HEK293 (cell line): ENCODE measurements around the gene MAPK11.

ENCODE experiments used
- CTCF ChIA-PET: fragments of 350-600 bp; formaldehyde crosslinking; extraction: SDS; loops from one replicate; lab custom pipeline; 2021; ENCODE audit warnings: antibody characterized with exemption; lab: Yijun Ruan, JAX
- POLR2A ChIA-PET: fragments of 300-600 bp; formaldehyde crosslinking; extraction: SDS; loops from one replicate; lab custom pipeline; 2020; ENCODE audit warnings: antibody characterized with exemption, inconsistent platforms; lab: Yijun Ruan, JAX
- H3K27ac ChIP-seq: fragments of 200-500 bp; sonication (Bioruptor generic); 2 replicates; pipeline ENCODE4 v1.5.1; 2014; ENCODE audit warnings: low read depth, low read length, control low read depth, inconsistent platforms; ENCODE audit errors: extremely low read depth
- H3K36me3 ChIP-seq, 2 experiments: fragments of 200-500 bp in 1 of 2; sonication (Bioruptor generic) in 1 of 2; 1 replicate in 1 of 2; 2 replicates in 1 of 2; pipeline ENCODE4 v1.5.1; 2014 to 2017; ENCODE audit warnings: inconsistent platforms in 2 of 2, low read length in 2 of 2; ENCODE audit not compliant: control insufficient read depth in 2 of 2, insufficient read depth in 1 of 2
- H3K4me1 ChIP-seq: fragments of 200-500 bp; sonication (Bioruptor generic); 2 replicates; pipeline ENCODE4 v1.5.1; 2014; ENCODE audit warnings: mild to moderate bottlenecking, low read length, inconsistent platforms; ENCODE audit not compliant: control insufficient read depth, insufficient read depth
- H3K4me3 ChIP-seq: 2 replicates; pipeline ENCODE4 v1.5.1; 2011; ENCODE audit warnings: low read depth, mild to moderate bottlenecking, control low read depth, low read length, moderate library complexity
- H3K9me3 ChIP-seq: fragments of 200-500 bp; sonication (Bioruptor generic); 2 replicates; pipeline ENCODE4 v1.5.1; 2014; ENCODE audit warnings: low read depth, low read length, inconsistent platforms; ENCODE audit not compliant: control insufficient read depth, insufficient read depth
- GLIS1 ChIP-seq: fragments of 450-650 bp; formaldehyde crosslinking; IDR thresholded peaks from 2 replicates; pipeline ENCODE4 v1.5.1; 2016; ENCODE audit warnings: missing biosample characterization, missing genetic modification characterization
- HOXD13 ChIP-seq: sonication (generic); formaldehyde crosslinking; IDR thresholded peaks from 2 replicates; pipeline ENCODE4 v1.8.0; 2022; ENCODE audit warnings: missing genetic modification reagents, borderline replicate concordance
- SP7 ChIP-seq: fragments of 450-650 bp; formaldehyde crosslinking; IDR thresholded peaks from 2 replicates; pipeline ENCODE4 v1.5.1; 2016; ENCODE audit warnings: missing biosample characterization, missing genetic modification characterization
- TCF7L2 ChIP-seq: IDR thresholded peaks from 2 replicates; pipeline ENCODE4 v1.6.1; 2011; ENCODE audit warnings: low read depth, mild to moderate bottlenecking, inconsistent platforms, low read length, moderate library complexity, borderline replicate concordance
- ZBTB48 ChIP-seq: fragments of 450-650 bp; formaldehyde crosslinking; IDR thresholded peaks from 2 replicates; pipeline ENCODE4 v1.5.1; 2016; ENCODE audit warnings: missing biosample characterization, missing genetic modification characterization
- ZFP69B ChIP-seq: fragments of 450-650 bp; formaldehyde crosslinking; IDR thresholded peaks from 2 replicates; pipeline ENCODE4 v1.5.1; 2016; ENCODE audit warnings: missing biosample characterization, missing genetic modification characterization
- ZNF10 ChIP-seq: fragments of 450-650 bp; formaldehyde crosslinking; IDR thresholded peaks from 2 replicates; pipeline ENCODE4 v1.5.1; 2017; ENCODE audit warnings: missing biosample characterization, missing genetic modification characterization
- ZNF114 ChIP-seq: fragments of 450-650 bp; formaldehyde crosslinking; IDR thresholded peaks from 2 replicates; pipeline ENCODE4 v1.5.0; 2017; ENCODE audit warnings: missing biosample characterization, missing genetic modification characterization
- ZNF211 ChIP-seq: fragments of 450-650 bp; formaldehyde crosslinking; IDR thresholded peaks from 2 replicates; pipeline ENCODE4 v1.5.1; 2016; ENCODE audit warnings: low read depth, missing biosample characterization, missing genetic modification characterization
- ZNF274 ChIP-seq, 2 experiments: fragments of 200-500 bp in 1 of 2; fragments of 450-650 bp in 1 of 2; sonication (Bioruptor generic) in 1 of 2; formaldehyde crosslinking in 1 of 2; IDR thresholded peaks; 2 replicates each; pipeline versions ENCODE4 v1.5.1 to v1.6.1; 2014 to 2016; ENCODE audit warnings: borderline replicate concordance in 1 of 2, inconsistent platforms in 1 of 2, low read length in 1 of 2, missing biosample characterization in 1 of 2, missing genetic modification characterization in 1 of 2
- ZNF560 ChIP-seq: fragments of 450-650 bp; formaldehyde crosslinking; IDR thresholded peaks from 2 replicates; pipeline ENCODE4 v1.5.1; 2017; ENCODE audit warnings: missing biosample characterization, missing genetic modification characterization, borderline replicate concordance
- ZNF585B ChIP-seq: fragments of 450-650 bp; formaldehyde crosslinking; IDR thresholded peaks from 2 replicates; pipeline ENCODE4 v1.5.1; 2016; ENCODE audit warnings: missing biosample characterization, missing genetic modification characterization
- ZNF600 ChIP-seq: fragments of 450-650 bp; formaldehyde crosslinking; IDR thresholded peaks from 2 replicates; pipeline ENCODE4 v1.5.1; 2016; ENCODE audit warnings: missing biosample characterization, missing genetic modification characterization
- ZNF776 ChIP-seq: fragments of 450-650 bp; formaldehyde crosslinking; IDR thresholded peaks from 2 replicates; pipeline ENCODE4 v1.5.0; 2017; ENCODE audit warnings: missing biosample characterization, missing genetic modification characterization, borderline replicate concordance
- ZNF837 ChIP-seq: fragments of 450-650 bp; formaldehyde crosslinking; IDR thresholded peaks from 2 replicates; pipeline ENCODE4 v1.5.1; 2016; ENCODE audit warnings: missing biosample characterization, missing genetic modification characterization
- ZXDB ChIP-seq: fragments of 450-650 bp; formaldehyde crosslinking; IDR thresholded peaks from 2 replicates; pipeline ENCODE4 v1.5.1; 2016; ENCODE audit warnings: missing biosample characterization, missing genetic modification characterization
- TF ChIP-seq, protein P1 (sequence below): fragments of 450-650 bp; formaldehyde crosslinking; IDR thresholded peaks from 2 replicates; pipeline ENCODE4 v1.5.1; 2016; ENCODE audit warnings: missing biosample characterization, missing genetic modification characterization
- TF ChIP-seq, protein P2 (sequence below): sonication (generic); formaldehyde crosslinking; IDR thresholded peaks from 2 replicates; pipeline ENCODE4 v1.8.1; 2022; ENCODE audit warnings: mild to moderate bottlenecking, moderate library complexity, missing genetic modification reagents
- TF ChIP-seq, protein P3 (sequence below): fragments of 450-650 bp; formaldehyde crosslinking; IDR thresholded peaks from 2 replicates; pipeline ENCODE4 v1.5.1; 2016; ENCODE audit warnings: missing biosample characterization, missing genetic modification characterization
- TF ChIP-seq, protein P4 (sequence below): fragments of 450-650 bp; formaldehyde crosslinking; IDR thresholded peaks from 2 replicates; pipeline ENCODE4 v1.5.1; 2017; ENCODE audit warnings: missing biosample characterization, missing genetic modification characterization

MAPK11 gene

DNA sequence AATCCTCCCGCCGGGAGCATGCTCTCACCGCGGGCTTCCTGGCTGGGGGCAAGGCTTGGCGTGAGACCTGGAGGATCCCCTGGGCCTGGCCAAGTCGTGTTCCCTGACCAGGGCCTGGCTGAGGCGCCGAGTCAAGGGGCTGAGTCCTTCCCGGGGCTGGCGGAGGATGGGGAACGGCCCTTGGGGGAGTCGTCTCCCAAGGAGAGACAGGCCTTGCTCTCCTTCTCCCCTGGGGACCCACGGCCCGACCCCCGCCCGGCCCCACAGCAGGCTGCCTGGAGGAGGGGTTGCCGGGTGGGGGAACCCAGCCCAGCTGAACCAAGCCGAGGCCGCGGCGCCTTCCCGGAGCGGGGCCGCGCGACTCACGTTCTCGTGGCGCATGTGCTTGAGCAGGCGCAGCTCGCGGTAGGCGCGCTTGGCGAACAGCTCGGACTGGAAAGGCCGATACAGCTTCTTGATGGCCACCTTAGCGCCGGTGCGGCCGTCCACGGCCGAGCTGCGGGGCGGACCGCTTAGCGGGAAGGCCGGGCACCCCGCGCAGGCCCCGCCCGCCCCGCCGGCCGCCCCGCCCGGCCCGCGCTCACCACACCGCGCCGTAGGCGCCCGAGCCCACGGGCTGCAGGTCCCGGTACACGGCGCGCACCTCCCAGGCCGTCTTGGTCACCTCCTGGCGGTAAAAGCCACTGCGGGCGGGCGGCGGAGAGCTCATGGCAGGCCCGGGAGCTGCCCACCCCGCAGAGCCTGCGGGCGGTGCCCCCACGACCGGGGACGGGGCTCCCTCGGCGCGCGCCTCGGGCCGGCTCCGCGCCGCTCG, 9.2 kb downstream of the MAPK11 start (continued):
- TF ChIP-seq, protein P1, sequence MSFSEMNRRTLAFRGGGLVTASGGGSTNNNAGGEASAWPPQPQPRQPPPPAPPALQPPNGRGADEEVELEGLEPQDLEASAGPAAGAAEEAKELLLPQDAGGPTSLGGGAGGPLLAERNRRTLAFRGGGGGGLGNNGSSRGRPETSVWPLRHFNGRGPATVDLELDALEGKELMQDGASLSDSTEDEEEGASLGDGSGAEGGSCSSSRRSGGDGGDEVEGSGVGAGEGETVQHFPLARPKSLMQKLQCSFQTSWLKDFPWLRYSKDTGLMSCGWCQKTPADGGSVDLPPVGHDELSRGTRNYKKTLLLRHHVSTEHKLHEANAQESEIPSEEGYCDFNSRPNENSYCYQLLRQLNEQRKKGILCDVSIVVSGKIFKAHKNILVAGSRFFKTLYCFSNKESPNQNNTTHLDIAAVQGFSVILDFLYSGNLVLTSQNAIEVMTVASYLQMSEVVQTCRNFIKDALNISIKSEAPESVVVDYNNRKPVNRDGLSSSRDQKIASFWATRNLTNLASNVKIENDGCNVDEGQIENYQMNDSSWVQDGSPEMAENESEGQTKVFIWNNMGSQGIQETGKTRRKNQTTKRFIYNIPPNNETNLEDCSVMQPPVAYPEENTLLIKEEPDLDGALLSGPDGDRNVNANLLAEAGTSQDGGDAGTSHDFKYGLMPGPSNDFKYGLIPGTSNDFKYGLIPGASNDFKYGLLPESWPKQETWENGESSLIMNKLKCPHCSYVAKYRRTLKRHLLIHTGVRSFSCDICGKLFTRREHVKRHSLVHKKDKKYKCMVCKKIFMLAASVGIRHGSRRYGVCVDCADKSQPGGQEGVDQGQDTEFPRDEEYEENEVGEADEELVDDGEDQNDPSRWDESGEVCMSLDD (tag by site-specific recombination): peak; percentile 38; the same call in 1 of the 2 replicates
- TF ChIP-seq, protein P2, sequence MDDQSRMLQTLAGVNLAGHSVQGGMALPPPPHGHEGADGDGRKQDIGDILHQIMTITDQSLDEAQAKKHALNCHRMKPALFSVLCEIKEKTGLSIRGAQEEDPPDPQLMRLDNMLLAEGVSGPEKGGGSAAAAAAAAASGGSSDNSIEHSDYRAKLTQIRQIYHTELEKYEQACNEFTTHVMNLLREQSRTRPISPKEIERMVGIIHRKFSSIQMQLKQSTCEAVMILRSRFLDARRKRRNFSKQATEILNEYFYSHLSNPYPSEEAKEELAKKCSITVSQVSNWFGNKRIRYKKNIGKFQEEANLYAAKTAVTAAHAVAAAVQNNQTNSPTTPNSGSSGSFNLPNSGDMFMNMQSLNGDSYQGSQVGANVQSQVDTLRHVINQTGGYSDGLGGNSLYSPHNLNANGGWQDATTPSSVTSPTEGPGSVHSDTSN: peak; percentile 47
- peak; percentile 44; the same call in 1 of the 2 replicates for TF ChIP-seq ZBTB48 (tag by site-specific recombination)
- TF ChIP-seq, protein P3, sequence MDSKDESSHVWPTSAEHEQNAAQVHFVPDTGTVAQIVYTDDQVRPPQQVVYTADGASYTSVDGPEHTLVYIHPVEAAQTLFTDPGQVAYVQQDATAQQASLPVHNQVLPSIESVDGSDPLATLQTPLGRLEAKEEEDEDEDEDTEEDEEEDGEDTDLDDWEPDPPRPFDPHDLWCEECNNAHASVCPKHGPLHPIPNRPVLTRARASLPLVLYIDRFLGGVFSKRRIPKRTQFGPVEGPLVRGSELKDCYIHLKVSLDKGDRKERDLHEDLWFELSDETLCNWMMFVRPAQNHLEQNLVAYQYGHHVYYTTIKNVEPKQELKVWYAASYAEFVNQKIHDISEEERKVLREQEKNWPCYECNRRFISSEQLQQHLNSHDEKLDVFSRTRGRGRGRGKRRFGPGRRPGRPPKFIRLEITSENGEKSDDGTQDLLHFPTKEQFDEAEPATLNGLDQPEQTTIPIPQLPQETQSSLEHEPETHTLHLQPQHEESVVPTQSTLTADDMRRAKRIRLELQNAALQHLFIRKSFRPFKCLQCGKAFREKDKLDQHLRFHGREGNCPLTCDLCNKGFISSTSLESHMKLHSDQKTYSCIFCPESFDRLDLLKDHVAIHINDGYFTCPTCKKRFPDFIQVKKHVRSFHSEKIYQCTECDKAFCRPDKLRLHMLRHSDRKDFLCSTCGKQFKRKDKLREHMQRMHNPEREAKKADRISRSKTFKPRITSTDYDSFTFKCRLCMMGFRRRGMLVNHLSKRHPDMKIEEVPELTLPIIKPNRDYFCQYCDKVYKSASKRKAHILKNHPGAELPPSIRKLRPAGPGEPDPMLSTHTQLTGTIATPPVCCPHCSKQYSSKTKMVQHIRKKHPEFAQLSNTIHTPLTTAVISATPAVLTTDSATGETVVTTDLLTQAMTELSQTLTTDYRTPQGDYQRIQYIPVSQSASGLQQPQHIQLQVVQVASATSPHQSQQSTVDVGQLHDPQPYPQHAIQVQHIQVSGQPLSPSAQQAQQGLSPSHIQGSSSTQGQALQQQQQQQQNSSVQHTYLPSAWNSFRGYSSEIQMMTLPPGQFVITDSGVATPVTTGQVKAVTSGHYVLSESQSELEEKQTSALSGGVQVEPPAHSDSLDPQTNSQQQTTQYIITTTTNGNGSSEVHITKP (tag by site-specific recombination): 0 out of 2 replicates have a peak, but pooled peaks have one; percentile 53

DNA sequence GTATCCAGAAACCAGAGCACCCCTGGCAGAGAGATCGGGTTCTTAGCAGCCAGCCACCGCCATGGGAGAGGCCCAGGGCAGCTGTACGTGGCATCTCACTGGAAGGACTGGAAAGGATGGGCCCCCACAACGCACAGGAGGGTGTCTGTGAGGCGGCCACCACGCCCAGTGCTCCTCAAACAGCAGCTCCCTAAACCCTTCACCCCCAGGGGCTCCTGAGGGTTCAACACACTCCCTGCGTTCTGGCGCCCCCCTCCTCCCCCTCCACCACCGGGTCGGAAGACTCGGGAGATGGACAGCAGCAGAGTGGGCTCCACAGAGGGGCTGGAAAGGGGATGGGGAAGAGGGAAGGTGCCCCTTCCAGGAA, 9.8 kb downstream of the MAPK11 start:
- TF ChIP-seq ZNF600 (peak; percentile 84), ZNF837 (no peak), GLIS1 (tag by site-specific recombination) (peak; percentile 80)
- TF ChIP-seq, protein P4, sequence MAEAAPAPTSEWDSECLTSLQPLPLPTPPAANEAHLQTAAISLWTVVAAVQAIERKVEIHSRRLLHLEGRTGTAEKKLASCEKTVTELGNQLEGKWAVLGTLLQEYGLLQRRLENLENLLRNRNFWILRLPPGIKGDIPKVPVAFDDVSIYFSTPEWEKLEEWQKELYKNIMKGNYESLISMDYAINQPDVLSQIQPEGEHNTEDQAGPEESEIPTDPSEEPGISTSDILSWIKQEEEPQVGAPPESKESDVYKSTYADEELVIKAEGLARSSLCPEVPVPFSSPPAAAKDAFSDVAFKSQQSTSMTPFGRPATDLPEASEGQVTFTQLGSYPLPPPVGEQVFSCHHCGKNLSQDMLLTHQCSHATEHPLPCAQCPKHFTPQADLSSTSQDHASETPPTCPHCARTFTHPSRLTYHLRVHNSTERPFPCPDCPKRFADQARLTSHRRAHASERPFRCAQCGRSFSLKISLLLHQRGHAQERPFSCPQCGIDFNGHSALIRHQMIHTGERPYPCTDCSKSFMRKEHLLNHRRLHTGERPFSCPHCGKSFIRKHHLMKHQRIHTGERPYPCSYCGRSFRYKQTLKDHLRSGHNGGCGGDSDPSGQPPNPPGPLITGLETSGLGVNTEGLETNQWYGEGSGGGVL (tag by site-specific recombination): peak; percentile 8; the same call in 1 of the 2 replicates

DNA sequence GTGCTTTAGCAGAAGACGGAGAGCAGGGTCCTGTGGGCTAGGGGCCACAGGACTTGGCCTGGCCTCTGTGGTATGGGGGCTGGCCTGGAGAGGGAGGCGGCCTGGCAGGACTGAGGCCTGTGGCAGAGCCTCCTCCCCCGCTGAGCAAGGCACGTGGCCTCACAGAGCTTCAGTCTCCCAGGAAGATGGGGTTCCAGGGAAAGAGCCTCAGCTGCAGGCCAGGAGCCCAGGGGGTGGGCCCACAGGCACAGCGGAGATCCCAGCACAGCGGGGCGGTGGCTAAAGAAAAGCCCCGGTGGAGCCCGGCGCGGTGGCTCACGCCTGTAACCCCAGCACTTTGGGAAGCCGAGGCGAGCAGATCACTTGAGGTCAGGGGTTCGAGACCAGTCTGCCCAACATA, 10.9 kb downstream of the MAPK11 start:
- H3K9me3 ChIP-seq: no peaks in the 10 kb centered on the region
- peaks cover 0 to 53% of the 10 kb centered on the region in 2 experiments; a peak in 2 of 3 replicates for H3K36me3 ChIP-seq
- ChIA-PET CTCF (interaction anchor here (1.0 kb wide), 1 partner anchor 68 kb away, joined by 3 read pairs; no protein-coding TSS in a partner anchor), POLR2A (interaction anchor here (2.7 kb wide), 1 partner anchor 8 kb away, joined by 20 read pairs; the partner anchor contains the start of gene HDAC10)
- H3K4me1 ChIP-seq: peaks cover 11% of the 10 kb centered on the region
- H3K27ac ChIP-seq: no peak overlapping the region
- H3K4me3 ChIP-seq: no peak overlapping the region
- no peak for TF ChIP-seq ZNF585B
- no peak for TF ChIP-seq ZXDB
- TF ChIP-seq ZNF776: no peak
- no peak for TF ChIP-seq SP7 (tag by site-specific recombination)
- no peak for TF ChIP-seq TCF7L2
- no peak for TF ChIP-seq ZNF114
- TF ChIP-seq, protein P2: no peak
- TF ChIP-seq ZFP69B (tag by site-specific recombination): peak; percentile 68; the same call in 1 of the 2 replicates
- no peak for TF ChIP-seq ZNF560
- no peak for TF ChIP-seq ZNF211 (tag by site-specific recombination)
- TF ChIP-seq ZNF274 (IDR thresholded peaks at IDR 0.05; ENCODE audit: low read length): no peak
- TF ChIP-seq ZNF274 (tag by site-specific recombination; IDR thresholded peaks at IDR 0.05; ENCODE audit: borderline replicate concordance): no peak
- TF ChIP-seq ZNF10 (tag by site-specific recombination): no peak
- no peak for TF ChIP-seq HOXD13 (CRISPR knock-in tag)

More for the DNA sequence above, 9.8 kb downstream of the MAPK11 start:
- ChIA-PET POLR2A (interaction anchor here (0.7 to 2.7 kb wide), 6 partner anchors 10 to 82 kb away, joined by 3 to 20 read pairs (median 4); partner anchors contain the start of genes HDAC10 and TUBGCP6), CTCF (interaction anchor here (1.4 kb wide), 1 partner anchor 9 kb away, joined by 4 read pairs; no protein-coding TSS in a partner anchor)
- no peaks in the 10 kb centered on the region for H3K9me3 ChIP-seq
- H3K4me3 ChIP-seq: peak overlapping the region; percentile 59
- H3K36me3 ChIP-seq: peaks cover 0 to 42% of the 10 kb centered on the region in 2 experiments; a peak in 2 of 3 replicates
- peak overlapping the region; percentile 87; the same call in 1 of the 2 replicates for H3K27ac ChIP-seq
- peaks cover 11% of the 10 kb centered on the region for H3K4me1 ChIP-seq
